Measurements from ENCODE around the gene MAL. TPM values are rescaled to one million over a fixed set of nuclear protein-coding genes. Genes with fewer than 3 reads are reported as not detected.

Gene MAL
- total and polyA plus RNA-seq, 2 experiments from 2014 or later, result 1.4 TPM; not detected in 1

DNA sequence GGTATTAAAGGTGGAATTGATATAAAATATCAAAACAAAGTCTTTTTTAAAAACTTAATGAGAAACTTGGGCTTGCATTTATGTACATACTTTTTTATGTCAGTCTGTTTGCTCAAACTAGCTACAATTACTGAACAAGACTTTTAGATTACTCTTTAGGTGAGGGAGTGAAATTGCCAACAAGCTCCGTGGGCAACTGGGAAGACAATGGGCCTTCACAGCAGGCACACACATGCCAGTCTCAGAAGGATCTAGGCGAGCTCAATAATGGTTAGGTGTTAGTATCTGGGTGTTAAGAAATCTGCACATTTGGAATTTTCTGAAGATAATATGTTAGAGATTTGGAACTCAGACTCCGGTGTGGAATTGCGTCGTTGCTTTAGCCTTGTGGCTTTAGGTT, 23.0 kb upstream of the MAL start:
- TF ChIP-seq, protein P1, sequence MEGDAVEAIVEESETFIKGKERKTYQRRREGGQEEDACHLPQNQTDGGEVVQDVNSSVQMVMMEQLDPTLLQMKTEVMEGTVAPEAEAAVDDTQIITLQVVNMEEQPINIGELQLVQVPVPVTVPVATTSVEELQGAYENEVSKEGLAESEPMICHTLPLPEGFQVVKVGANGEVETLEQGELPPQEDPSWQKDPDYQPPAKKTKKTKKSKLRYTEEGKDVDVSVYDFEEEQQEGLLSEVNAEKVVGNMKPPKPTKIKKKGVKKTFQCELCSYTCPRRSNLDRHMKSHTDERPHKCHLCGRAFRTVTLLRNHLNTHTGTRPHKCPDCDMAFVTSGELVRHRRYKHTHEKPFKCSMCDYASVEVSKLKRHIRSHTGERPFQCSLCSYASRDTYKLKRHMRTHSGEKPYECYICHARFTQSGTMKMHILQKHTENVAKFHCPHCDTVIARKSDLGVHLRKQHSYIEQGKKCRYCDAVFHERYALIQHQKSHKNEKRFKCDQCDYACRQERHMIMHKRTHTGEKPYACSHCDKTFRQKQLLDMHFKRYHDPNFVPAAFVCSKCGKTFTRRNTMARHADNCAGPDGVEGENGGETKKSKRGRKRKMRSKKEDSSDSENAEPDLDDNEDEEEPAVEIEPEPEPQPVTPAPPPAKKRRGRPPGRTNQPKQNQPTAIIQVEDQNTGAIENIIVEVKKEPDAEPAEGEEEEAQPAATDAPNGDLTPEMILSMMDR (IDR thresholded peaks at IDR 0.05; ENCODE audit: poor library complexity), result no peak
- no peak overlapping the region for H3K4me3 ChIP-seq
- no peak overlapping the region for H2AFZ ChIP-seq
- whole genome bisulfite sequencing (ENCODE audit: low lambda C conversion rate, missing lambda C conversion rate), result 69% methylated on average over 5 of the region's 5 CpGs
- H3K9me2 ChIP-seq (replicated peaks; ENCODE audit: insufficient read depth), result no peaks in the 10 kb centered on the region
- H3K27me3 ChIP-seq, result no peaks in the 10 kb centered on the region
- no peaks in the 10 kb centered on the region for H3K9me3 ChIP-seq (ENCODE audit: low read depth)
- H4K20me1 ChIP-seq (ENCODE audit: insufficient read depth, poor library complexity, severe bottlenecking), result no peaks in the 10 kb centered on the region
- DNase-seq (ENCODE audit: low spot score), result no peak
- H3K4me2 ChIP-seq, result no peak overlapping the region
- no peaks in the 10 kb centered on the region for H3K4me1 ChIP-seq (ENCODE audit: insufficient read depth)
- H3K79me2 ChIP-seq, result no peaks in the 10 kb centered on the region
- H3K36me3 ChIP-seq (replicated peaks; ENCODE audit: insufficient read depth, low read depth), result no peaks in the 10 kb centered on the region
- no peak overlapping the region for H3K27ac ChIP-seq

DNA sequence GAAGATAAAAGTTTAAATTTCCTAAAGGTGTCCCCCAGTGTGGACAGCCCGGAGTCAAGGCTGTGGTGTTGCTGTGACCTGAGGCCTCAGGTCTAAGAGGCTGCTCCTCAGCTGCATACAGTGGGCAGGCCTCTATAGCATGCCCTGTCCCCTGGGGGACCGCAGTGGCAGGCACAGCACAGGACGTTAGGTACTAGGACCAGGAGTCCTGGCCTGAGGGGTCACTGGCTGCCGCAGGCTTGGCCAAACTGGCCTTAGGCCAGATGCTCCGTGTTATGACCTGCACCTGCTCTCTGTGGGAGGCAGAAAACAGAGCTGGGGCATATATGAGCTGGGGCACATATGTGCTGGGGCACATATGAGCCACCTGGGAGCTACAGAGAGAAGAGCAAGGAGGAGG, 21.2 kb upstream of the MAL start:
- no peak overlapping the region for H3K4me2 ChIP-seq
- TF ChIP-seq EZH2 (IDR thresholded peaks at IDR 0.05; ENCODE audit: borderline replicate concordance) (no peak), EZH2phosphoT487 (IDR thresholded peaks at IDR 0.05; ENCODE audit: low read depth, severe bottlenecking, unreplicated experiment) (no peak)
- TF ChIP-seq, protein P1 (IDR thresholded peaks at IDR 0.05; ENCODE audit: poor library complexity), result no peak
- WGBS (ENCODE audit: low lambda C conversion rate, missing lambda C conversion rate), result 69% methylated on average over 5 of the region's 5 CpGs
- H3K9me2 ChIP-seq (replicated peaks; ENCODE audit: insufficient read depth), result no peaks in the 10 kb centered on the region
- no peak overlapping the region for H2AFZ ChIP-seq
- H3K36me3 ChIP-seq (replicated peaks; ENCODE audit: insufficient read depth, low read depth), result no peaks in the 10 kb centered on the region
- H3K9me3 ChIP-seq (ENCODE audit: low read depth), result no peaks in the 10 kb centered on the region
- H4K20me1 ChIP-seq (ENCODE audit: insufficient read depth, poor library complexity, severe bottlenecking), result no peaks in the 10 kb centered on the region
- H3K27me3 ChIP-seq, result no peaks in the 10 kb centered on the region
- H3K79me2 ChIP-seq, result no peaks in the 10 kb centered on the region
- H3K27ac ChIP-seq, result no peak overlapping the region
- H3K4me1 ChIP-seq (ENCODE audit: insufficient read depth), result no peaks in the 10 kb centered on the region
- no peak for DNase-seq (ENCODE audit: low spot score)
- no peak overlapping the region for H3K4me3 ChIP-seq

DNA sequence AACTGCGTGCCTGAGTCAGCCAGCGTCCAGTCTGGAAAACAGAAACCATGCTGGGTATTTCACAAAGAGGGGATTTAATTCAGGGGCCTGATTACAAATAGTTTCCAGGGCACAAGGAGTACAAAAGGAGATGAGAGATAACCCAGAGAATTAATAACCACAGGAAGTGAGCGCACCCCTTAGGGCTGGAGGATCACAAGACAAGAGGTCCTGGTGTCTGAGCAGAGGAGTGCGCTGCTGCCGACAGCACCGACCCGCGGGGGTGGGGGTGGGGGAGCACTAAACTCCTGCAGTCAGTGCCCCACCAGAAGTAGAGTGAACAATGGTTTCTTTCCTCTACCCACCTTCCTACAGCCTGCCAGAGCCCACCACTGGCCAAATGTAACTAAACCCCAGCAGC, 20.8 kb upstream of the MAL start:
- TF ChIP-seq, protein P1 (IDR thresholded peaks at IDR 0.05; ENCODE audit: poor library complexity), result no peak
- TF ChIP-seq EZH2phosphoT487 (IDR thresholded peaks at IDR 0.05; ENCODE audit: low read depth, severe bottlenecking, unreplicated experiment) (no peak), EZH2 (IDR thresholded peaks at IDR 0.05; ENCODE audit: borderline replicate concordance) (no peak)
- H3K4me2 ChIP-seq, result no peak overlapping the region

DNA sequence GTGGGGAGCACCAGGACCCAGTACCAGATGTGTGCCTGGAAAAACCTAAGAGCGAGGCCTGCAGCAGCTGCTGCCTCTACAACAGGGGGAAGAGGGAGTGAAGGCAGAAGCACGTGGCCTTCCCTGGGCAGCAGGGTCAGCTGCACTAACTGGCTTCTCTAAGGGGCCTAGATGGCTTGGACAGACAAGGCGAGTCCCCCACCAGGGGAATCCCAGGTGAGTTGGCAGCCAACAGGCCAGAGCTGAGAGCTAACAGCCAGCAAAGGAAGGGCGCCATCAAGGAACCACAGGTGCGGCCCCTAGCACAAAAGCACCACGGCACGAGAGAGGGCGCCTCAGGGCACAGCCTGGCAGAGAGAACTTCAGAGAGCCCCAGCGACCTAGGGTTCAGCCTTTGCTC, 19.8 kb upstream of the MAL start:
- Histone ChIP-seq H3K27me3 (no peaks in the 10 kb centered on the region), H3K27ac (no peak overlapping the region), H3K4me1 (ENCODE audit: insufficient read depth) (no peaks in the 10 kb centered on the region), H3K9me2 (replicated peaks; ENCODE audit: insufficient read depth) (no peaks in the 10 kb centered on the region), H3K36me3 (replicated peaks; ENCODE audit: insufficient read depth, low read depth) (no peaks in the 10 kb centered on the region), H4K20me1 (ENCODE audit: insufficient read depth, poor library complexity, severe bottlenecking) (no peaks in the 10 kb centered on the region), H3K9me3 (ENCODE audit: low read depth) (no peaks in the 10 kb centered on the region), H2AFZ (no peak overlapping the region), H3K79me2 (no peaks in the 10 kb centered on the region), H3K4me3 (no peak overlapping the region), H3K4me2 (no peak overlapping the region)
- WGBS (ENCODE audit: low lambda C conversion rate, missing lambda C conversion rate), result 80% methylated on average over 9 of the region's 9 CpGs
- TF ChIP-seq, protein P1 (IDR thresholded peaks at IDR 0.05; ENCODE audit: poor library complexity), result no peak
- TF ChIP-seq EZH2phosphoT487 (IDR thresholded peaks at IDR 0.05; ENCODE audit: low read depth, severe bottlenecking, unreplicated experiment), result no peak
- TF ChIP-seq EZH2 (IDR thresholded peaks at IDR 0.05; ENCODE audit: borderline replicate concordance), result no peak
- no peak for DNase-seq (ENCODE audit: low spot score)

More for the DNA sequence above, 20.8 kb upstream of the MAL start:
- H3K4me3 ChIP-seq, result no peak overlapping the region
- no peaks in the 10 kb centered on the region for H3K9me2 ChIP-seq (replicated peaks; ENCODE audit: insufficient read depth)
- no peaks in the 10 kb centered on the region for H3K36me3 ChIP-seq (replicated peaks; ENCODE audit: insufficient read depth, low read depth)
- H3K79me2 ChIP-seq, result no peaks in the 10 kb centered on the region
- WGBS (ENCODE audit: low lambda C conversion rate, missing lambda C conversion rate), result 72% methylated on average over 8 of the region's 8 CpGs
- H3K9me3 ChIP-seq (ENCODE audit: low read depth), result no peaks in the 10 kb centered on the region
- no peak for DNase-seq (ENCODE audit: low spot score)
- no peaks in the 10 kb centered on the region for H3K27me3 ChIP-seq
- no peak overlapping the region for H3K27ac ChIP-seq
- no peaks in the 10 kb centered on the region for H3K4me1 ChIP-seq (ENCODE audit: insufficient read depth)
- H4K20me1 ChIP-seq (ENCODE audit: insufficient read depth, poor library complexity, severe bottlenecking), result no peaks in the 10 kb centered on the region
- no peak overlapping the region for H2AFZ ChIP-seq

Data from hepatocyte (in vitro differentiated cells).